GM12873 (cell line): ENCODE measurements around the gene SAMD4A.
A peak's percentile ranks its signal among the peaks of the same experiment; 100 is the strongest.

ENCODE experiments used
- CTCF ChIP-seq: IDR thresholded peaks from 2 replicates; pipeline ENCODE4 v1.5.1; 2012; ENCODE audit warnings: low read depth, mild to moderate bottlenecking, moderate library complexity, low read length, control low read depth; ENCODE audit not compliant: insufficient read depth; ENCODE audit errors: missing control alignments

Gene SAMD4A

GRCh38 chr14:54713379-54713778, 146.5 kb downstream of the SAMD4A start:
- no peak for TF ChIP-seq CTCF

GRCh38 chr14:54715239-54715638, 148.3 kb downstream of the SAMD4A start:
- no peak for TF ChIP-seq CTCF

GRCh38 chr14:54715811-54716210, 148.9 kb downstream of the SAMD4A start:
- no peak for TF ChIP-seq CTCF

- no peak for TF ChIP-seq CTCF
Measured at GRCh38 chr14:54716862-54717261, 149.9 kb downstream of the SAMD4A start.

GRCh38 chr14:54718046-54718445, 151.1 kb downstream of the SAMD4A start:
- no peak for TF ChIP-seq CTCF

- no peak for TF ChIP-seq CTCF
Measured at GRCh38 chr14:54719406-54719805, 152.5 kb downstream of the SAMD4A start.

- TF ChIP-seq CTCF, result peak; percentile 67
Measured at GRCh38 chr14:54722791-54723432, 156.0 kb downstream of the SAMD4A start.

- no peak for TF ChIP-seq CTCF
Measured at GRCh38 chr14:54724123-54724522, 157.2 kb downstream of the SAMD4A start.
